ENCODE results near the gene GPX7.

GRCh38 chr1:52552505-52553361 lies 49.4 kb upstream of the GPX7 start, which contains the start of gene TUT4:
- no peak for TF ChIP-seq CTCF (conservative IDR thresholded peaks at IDR 0.05)
- TF ChIP-seq EZH2 (IDR thresholded peaks at IDR 0.05; ENCODE audit: low read depth): no peak
